HepG2 (cell line): ENCODE results near the gene ZFYVE28. TPM values are rescaled to one million over a fixed set of nuclear protein-coding genes. Genes with fewer than 3 reads are reported as not detected.

Source experiments
- ATAC-seq: fragments of 200-7000 bp; cut with Tn5 transposase; 3 replicates; pipeline ENCODE4 v1.9.1; 2020; ENCODE audit warnings: mild to moderate bottlenecking, moderate library complexity
- BruUV-seq: library from RNA; stranded (reverse); fragments of 400-500 nt; replicated peaks from 2 replicates; lab custom pipeline; 2021; lab: Mats Ljungman, UMichigan
- CTCF ChIA-PET: fragments of 300-600 bp; formaldehyde crosslinking; extraction: SDS; loops from one replicate; lab custom pipeline; 2021; ENCODE audit warnings: low total read pairs, inconsistent platforms, low intra/inter-chr PET ratio; lab: Yijun Ruan, JAX
- POLR2A ChIA-PET: fragments of 350-600 bp; sonication (Branson Sonifier 250); formaldehyde crosslinking; loops from one replicate; lab custom pipeline; 2020; ENCODE audit warnings: antibody characterized with exemption, inconsistent platforms; lab: Yijun Ruan, JAX
- DNase-seq: peaks from one replicate; pipeline ENCODE4 v3.0.0-alpha.2; 2015; ENCODE audit warnings: low spot score
- FAIRE-seq: peaks from 3 replicates; lab custom pipeline; 2011; peaks lifted over from hg19 to GRCh38; lab: Jason Lieb, UNC
- H2AFZ ChIP-seq: one replicate; pipeline ENCODE4 v1.6.1; 2011; ENCODE audit warnings: low read length, inconsistent platforms
- H3K27ac ChIP-seq: fragments of 300-600 bp; 3 replicates; pipeline ENCODE4 v1.8.0; 2011; ENCODE audit warnings: mixed run types, mild to moderate bottlenecking, mixed read lengths, low read length, inconsistent platforms; ENCODE audit not compliant: insufficient read depth; ENCODE audit errors: extremely low read length
- H3K27me3 ChIP-seq, 2 experiments: fragments of 200-600 bp in 1 of 2; 2 replicates in 1 of 2; 3 replicates in 1 of 2; pipeline versions ENCODE4 v1.6.0 to v1.8.0; 2011; ENCODE audit warnings: low read length in 2 of 2, mild to moderate bottlenecking in 2 of 2, moderate library complexity in 2 of 2, inconsistent platforms in 1 of 2; ENCODE audit not compliant: insufficient read depth in 2 of 2, control insufficient read depth in 1 of 2
- H3K36me3 ChIP-seq, 2 experiments: fragments of 200-600 bp in 1 of 2; replicated peaks in 1 of 2; 2 replicates in 1 of 2; 3 replicates in 1 of 2; pipeline versions ENCODE4 v1.5.1 to v1.8.0; 2011; ENCODE audit warnings: low read length in 2 of 2, inconsistent platforms in 1 of 2; ENCODE audit not compliant: insufficient read depth in 2 of 2, control insufficient read depth in 1 of 2
- H3K4me1 ChIP-seq: 2 replicates; pipeline ENCODE4 v1.5.1; 2012; ENCODE audit warnings: low read length, inconsistent platforms; ENCODE audit not compliant: insufficient read depth
- H3K4me2 ChIP-seq: 2 replicates; pipeline ENCODE4 v1.6.0; 2011; ENCODE audit warnings: low read depth, low read length, inconsistent platforms
- H3K4me3 ChIP-seq, 3 experiments: fragments of 200-600 bp in 1 of 3; sonication (generic), shearing (Covaris generic) in 1 of 3; replicated peaks in 1 of 3; 2 replicates each; pipeline ENCODE4 v1.5.1; 2011 to 2016; ENCODE audit warnings: low read length in 3 of 3, inconsistent platforms in 2 of 3, low read depth in 2 of 3, mild to moderate bottlenecking in 2 of 3, control low read depth in 1 of 3, mixed read lengths in 1 of 3; ENCODE audit not compliant: insufficient read depth in 1 of 3
- H3K79me2 ChIP-seq: one replicate; pipeline ENCODE4 v1.6.1; 2011; ENCODE audit warnings: low read length, inconsistent platforms; ENCODE audit not compliant: insufficient read depth
- H3K9ac ChIP-seq: 2 replicates; pipeline ENCODE4 v1.6.0; 2011; ENCODE audit warnings: mild to moderate bottlenecking, low read depth, low read length, inconsistent platforms; ENCODE audit not compliant: insufficient read depth
- H3K9me3 ChIP-seq: 2 replicates; pipeline ENCODE4 v1.5.1; 2012; ENCODE audit warnings: mild to moderate bottlenecking, low read length
- H4K20me1 ChIP-seq: 2 replicates; pipeline ENCODE4 v1.6.0; 2011; ENCODE audit warnings: inconsistent platforms, mild to moderate bottlenecking, low read length, moderate library complexity; ENCODE audit not compliant: insufficient read depth
- ARNTL ChIP-seq: sonication (generic); formaldehyde crosslinking; IDR thresholded peaks from 2 replicates; pipeline ENCODE4 v1.4.0; 2020; ENCODE audit warnings: mild to moderate bottlenecking, missing genetic modification reagents
- LRRFIP1 ChIP-seq: sonication (generic); formaldehyde crosslinking; conservative IDR thresholded peaks from 2 replicates; pipeline ENCODE4 v1.4.0; 2020; ENCODE audit warnings: missing genetic modification reagents
- NFE2 ChIP-seq: sonication (generic); formaldehyde crosslinking; IDR thresholded peaks from 2 replicates; pipeline ENCODE4 v1.4.0; 2020; ENCODE audit warnings: missing genetic modification reagents
- NFRKB ChIP-seq: fragments of 450-650 bp; IDR thresholded peaks from 2 replicates; pipeline ENCODE4 v1.6.1; 2017
- PAX8 ChIP-seq: sonication (generic); formaldehyde crosslinking; IDR thresholded peaks from 2 replicates; pipeline ENCODE4 v1.8.0; 2022; ENCODE audit warnings: mild to moderate bottlenecking, missing genetic modification reagents, borderline replicate concordance
- SMYD3 ChIP-seq: sonication (generic); formaldehyde crosslinking; IDR thresholded peaks from 2 replicates; pipeline ENCODE4 v1.8.1; 2023; ENCODE audit warnings: mild to moderate bottlenecking, missing genetic modification reagents
- ZBTB20 ChIP-seq: sonication (generic); formaldehyde crosslinking; IDR thresholded peaks from 2 replicates; pipeline ENCODE4 v1.8.1; 2023; ENCODE audit warnings: missing genetic modification reagents, low read depth, mild to moderate bottlenecking, borderline replicate concordance
- ZBTB33 ChIP-seq: sonication (generic); formaldehyde crosslinking; IDR thresholded peaks from 2 replicates; pipeline ENCODE4 v1.4.0; 2020; ENCODE audit warnings: missing genetic modification reagents
- ZFP36L2 ChIP-seq: sonication (generic); formaldehyde crosslinking; IDR thresholded peaks from 2 replicates; pipeline ENCODE4 v1.4.0; 2020; ENCODE audit warnings: missing genetic modification reagents
- ZNF276 ChIP-seq: sonication (generic); formaldehyde crosslinking; IDR thresholded peaks from 2 replicates; pipeline ENCODE4 v1.4.0; 2020; ENCODE audit warnings: mild to moderate bottlenecking, low read depth, missing genetic modification reagents
- ZNF644 ChIP-seq: IDR thresholded peaks from 2 replicates; pipeline ENCODE4 v1.6.1; 2016; ENCODE audit warnings: low read depth
- ZNF775 ChIP-seq: sonication (generic); formaldehyde crosslinking; IDR thresholded peaks from 2 replicates; pipeline ENCODE4 v1.4.0; 2020; ENCODE audit warnings: missing genetic modification reagents, mild to moderate bottlenecking, moderate library complexity, borderline replicate concordance
- WGBS: methylation state at CpG from one replicate; pipeline ENCODE4 v1.1.6; 2017; ENCODE audit warnings: low lambda C conversion rate; 5-methylcytosine and 5-hydroxymethylcytosine counted together
- in situ Hi-C: cut with HindIII; loops from 2 replicates; pipeline ENCODE4 v1.10.0; 2017; ENCODE audit warnings: low pct_unique_long_range_greater_than_20kb; ENCODE audit not compliant: extremely low pct_ligation_motif_present
- intact Hi-C: fragments of 100-400 bp; cut with micrococcal nuclease; formaldehyde crosslinking; loops from one replicate; pipeline ENCODE4 v1.10.0; 2022; ENCODE audit not compliant: unreplicated experiment
- polyA plus RNA-seq, 8 experiments: library from polyadenylated mRNA; depleted of rRNA in 3 of 8; stranded (reverse) in 7 of 8; unstranded in 1 of 8; fragments of >200 nt; fragmentation: Illumina TruSeq in 4 of 8; extraction: Trizol in 4 of 8; gene quantifications; 2 replicates each; pipeline versions ENCODE4 v1.2.1 to v1.2.3, GENCODE V29; 2011 to 2016; ENCODE audit warnings: low read depth in 4 of 8, missing spikeins in 1 of 8, mixed read lengths in 1 of 8; ENCODE audit not compliant: insufficient read depth in 1 of 8
- total RNA-seq, 5 experiments: library from RNA; depleted of rRNA; stranded (reverse); fragments of >200 nt; fragmentation: Illumina TruSeq; extraction: Trizol; gene quantifications; 2 replicates each; pipeline ENCODE4 v1.2.3, GENCODE V29; 2016; ENCODE audit warnings: low read depth in 1 of 5

The ZFYVE28 gene
- total and polyA plus RNA-seq, 2 of the 13 experiments (the other 11 are each of a cell fraction or from before 2014, with no cell fraction given) = 0.12 to 0.22 TPM

- Histone ChIP-seq H4K20me1 (no peaks in the 10 kb centered on the region), H3K4me1 (peaks cover 20% of the 10 kb centered on the region), H3K9me3 (no peaks in the 10 kb centered on the region), H3K4me2 (no peak overlapping the region), H3K79me2 (no peaks in the 10 kb centered on the region), H2AFZ (no peak overlapping the region), H3K9ac (no peak overlapping the region), H3K4me3 (no peak overlapping the region), H3K36me3 (no peaks in the 10 kb centered on the region), H3K27me3 (peaks cover 5 to 66% of the 10 kb centered on the region in 2 experiments), H3K27ac (no peak overlapping the region)
- in situ Hi-C loops = no loop called here
- DNase-seq (no peak), FAIRE-seq (no peak), ATAC-seq (no peak; the same call in 2 of the 3 replicates)
- TF ChIP-seq ZBTB33 (CRISPR knock-in tag) (peak; percentile 68; the same call in 1 of the 2 replicates), ARNTL (CRISPR knock-in tag) (no peak), NFE2 (no peak), ZFP36L2 (CRISPR knock-in tag) (no peak)
- no TSS peak for BruUV-seq
- 33% methylated on average over 1 of the region's 9 CpGs for WGBS
- intact Hi-C loops = no loop called here
- POLR2A ChIA-PET = no interaction called here
- CTCF ChIA-PET = no interaction called here
These were observed 22.9 kb downstream of the ZFYVE28 start for GRCh38 chr4:2395584-2395983.

- FAIRE-seq (no peak), DNase-seq (no peak), ATAC-seq (no peak)
- Histone ChIP-seq H3K4me3 (no peak overlapping the region), H4K20me1 (no peaks in the 10 kb centered on the region), H3K9ac (no peak overlapping the region), H3K36me3 (no peaks in the 10 kb centered on the region), H3K4me2 (no peak overlapping the region), H3K79me2 (no peaks in the 10 kb centered on the region), H3K27me3 (peaks cover 5 to 67% of the 10 kb centered on the region in 2 experiments), H3K27ac (no peak overlapping the region), H3K9me3 (no peaks in the 10 kb centered on the region), H2AFZ (no peak overlapping the region), H3K4me1 (peaks cover 25% of the 10 kb centered on the region)
- intact Hi-C loops = no loop called here
- CTCF ChIA-PET = no interaction called here
- BruUV-seq = no TSS peak
- in situ Hi-C loops = no loop called here
- POLR2A ChIA-PET = no interaction called here
- TF ChIP-seq LRRFIP1 (CRISPR knock-in tag) (no peak), ZNF775 (no peak), NFRKB (no peak), ZNF644 (CRISPR knock-in tag) (no peak), SMYD3 (CRISPR knock-in tag) (no peak), ZBTB20 (CRISPR knock-in tag) (no peak), PAX8 (CRISPR knock-in tag) (no peak), ZNF276 (CRISPR knock-in tag) (no peak)
- WGBS = 65% methylated on average over 9 of the region's 9 CpGs
These were observed 23.4 kb downstream of the ZFYVE28 start for GRCh38 chr4:2395038-2395437.
